ENCODE results near the gene FXN.
"Not testable (repeated sequence)": the region's sequence is repeated elsewhere in the genome, so short reads cannot be mapped to it uniquely, and the experiment has no call there.

FXN gene

GRCh38 chr9:69097923-69098593 is 62.5 kb downstream of the FXN start:
- no peak for FAIRE-seq
- TF ChIP-seq CTCF (IDR thresholded peaks at IDR 0.05; ENCODE audit: insufficient read depth, missing control alignments) = no peak
- DNase-seq (ENCODE audit: insufficient read length, low spot score) = no peak

- not testable (repeated sequence) for DNase-seq (ENCODE audit: insufficient read length, low spot score); FAIRE-seq
Measured at GRCh38 chr9:69103348-69103996, 67.9 kb downstream of the FXN start.

GRCh38 chr9:69104830-69105527 is 69.4 kb downstream of the FXN start:
- TF ChIP-seq CTCF (IDR thresholded peaks at IDR 0.05; ENCODE audit: insufficient read depth, missing control alignments) = no peak
- FAIRE-seq = no peak
- no peak for DNase-seq (ENCODE audit: insufficient read length, low spot score)

- FAIRE-seq (no peak), DNase-seq (ENCODE audit: insufficient read length, low spot score) (no peak)
- no peak for TF ChIP-seq CTCF (IDR thresholded peaks at IDR 0.05; ENCODE audit: insufficient read depth, missing control alignments)
Measured at GRCh38 chr9:69107771-69108170, 72.2 kb downstream of the FXN start.

- DNase-seq (ENCODE audit: insufficient read length, low spot score); FAIRE-seq: not testable (repeated sequence)
Measured at GRCh38 chr9:69108706-69109105, 73.2 kb downstream of the FXN start.

- FAIRE-seq (no peak), DNase-seq (ENCODE audit: insufficient read length, low spot score) (no peak)
- no peak for TF ChIP-seq CTCF (IDR thresholded peaks at IDR 0.05; ENCODE audit: insufficient read depth, missing control alignments)
Measured at GRCh38 chr9:69109152-69109551, 73.6 kb downstream of the FXN start.

GRCh38 chr9:69112646-69113045 is 77.1 kb downstream of the FXN start:
- not testable (repeated sequence) for FAIRE-seq

GRCh38 chr9:69115621-69116020 is 80.1 kb downstream of the FXN start:
- TF ChIP-seq CTCF (IDR thresholded peaks at IDR 0.05; ENCODE audit: insufficient read depth, missing control alignments) = no peak
- FAIRE-seq (no peak), DNase-seq (ENCODE audit: insufficient read length, low spot score) (no peak)

More at GRCh38 chr9:69112646-69113045, 77.1 kb downstream of the FXN start:
- not testable (repeated sequence) for DNase-seq (ENCODE audit: insufficient read length, low spot score)
